EH (cell line): ENCODE data around the gene DIP2C.
A peak's percentile ranks its signal among the peaks of the same experiment; 100 is the strongest.

Experiments used
- DNase-seq: peaks from one replicate; pipeline ENCODE4 v3.0.0-alpha.2; 2015; ENCODE audit warnings: low read depth

Gene DIP2C

GRCh38 chr10:625751-626711 is 63.4 kb downstream of the DIP2C start:
- DNase-seq, result no peak

DNA sequence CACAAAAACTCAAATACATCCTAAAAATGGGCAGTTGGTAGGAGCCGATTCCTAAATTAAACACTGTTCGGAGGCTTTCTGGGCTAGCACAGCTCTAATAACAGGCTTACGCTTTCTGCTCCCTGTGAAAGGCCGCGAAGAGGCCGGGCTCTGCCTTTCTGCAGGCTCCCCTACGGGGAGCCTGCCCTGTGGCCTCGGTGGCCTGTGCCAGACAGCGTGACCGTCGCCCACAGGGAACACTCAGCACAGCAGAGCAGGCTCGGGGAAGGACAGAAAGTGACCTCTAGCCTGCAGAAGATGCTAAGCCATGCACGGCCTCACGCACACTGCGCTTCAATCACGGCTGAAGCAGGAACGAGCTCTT is 64.2 kb downstream of the DIP2C start:
- no peak for DNase-seq

DNA sequence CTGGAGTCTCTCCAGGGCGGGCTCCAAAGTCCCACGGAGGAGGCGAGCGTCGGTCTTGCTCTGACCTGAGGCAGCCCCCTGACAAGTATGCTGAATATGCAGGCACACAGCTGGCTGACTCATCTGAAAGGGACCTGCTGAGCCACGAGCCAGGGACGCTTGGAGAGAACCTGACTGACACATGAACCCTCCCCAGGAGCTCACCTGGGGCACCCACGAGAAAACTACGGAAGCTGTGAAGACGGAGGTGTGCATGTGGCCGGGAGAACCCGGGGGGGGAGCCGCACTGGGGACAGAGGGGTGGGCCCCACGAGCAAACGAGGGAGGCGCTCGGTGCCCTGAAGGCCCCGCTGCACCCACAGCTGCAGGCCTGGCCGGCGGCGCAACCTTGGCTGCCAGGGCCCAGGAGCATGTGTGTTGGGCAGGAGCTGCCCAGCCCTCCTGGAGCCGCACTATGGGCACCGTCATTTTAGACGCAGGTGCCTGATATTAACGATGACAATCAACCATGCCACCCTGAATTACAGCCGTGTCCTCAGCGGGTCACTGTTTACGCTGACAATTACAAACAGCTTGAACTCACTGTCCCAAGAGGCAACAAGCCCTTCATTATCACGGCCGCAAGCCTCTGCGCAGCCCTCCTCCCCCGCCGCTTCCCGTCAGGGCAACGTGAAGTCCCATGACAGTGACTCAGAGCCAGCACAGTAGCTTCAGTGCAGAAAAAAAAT is 64.7 kb downstream of the DIP2C start:
- DNase-seq, result peak; percentile 75

- DNase-seq, result no peak
Measured at GRCh38 chr10:624312-624604, 65.2 kb downstream of the DIP2C start.

- DNase-seq, result no peak
Measured at GRCh38 chr10:623477-624311, 65.8 kb downstream of the DIP2C start.

DNA sequence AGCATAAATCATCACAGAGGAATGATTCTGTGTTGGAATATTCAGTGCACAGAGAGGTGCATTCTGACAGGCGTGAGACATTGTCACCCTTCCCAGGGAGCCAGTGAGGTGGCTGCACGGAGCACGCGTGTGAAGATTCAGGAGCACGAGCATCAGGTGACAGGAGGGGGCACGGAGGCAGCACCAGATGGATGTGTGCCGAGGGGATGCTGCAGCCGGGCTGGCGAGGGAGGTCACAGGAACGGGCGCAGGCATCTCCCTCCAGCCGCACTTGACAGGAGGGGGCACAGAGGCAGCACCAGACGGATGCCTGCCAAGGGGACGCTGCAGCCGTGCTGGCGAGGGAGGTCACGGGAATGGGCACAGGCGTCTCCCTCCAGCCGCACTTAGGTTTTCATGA is 66.5 kb downstream of the DIP2C start:
- DNase-seq, result no peak

GRCh38 chr10:621981-622740 is 67.3 kb downstream of the DIP2C start:
- DNase-seq, result peak; percentile 23

DNA sequence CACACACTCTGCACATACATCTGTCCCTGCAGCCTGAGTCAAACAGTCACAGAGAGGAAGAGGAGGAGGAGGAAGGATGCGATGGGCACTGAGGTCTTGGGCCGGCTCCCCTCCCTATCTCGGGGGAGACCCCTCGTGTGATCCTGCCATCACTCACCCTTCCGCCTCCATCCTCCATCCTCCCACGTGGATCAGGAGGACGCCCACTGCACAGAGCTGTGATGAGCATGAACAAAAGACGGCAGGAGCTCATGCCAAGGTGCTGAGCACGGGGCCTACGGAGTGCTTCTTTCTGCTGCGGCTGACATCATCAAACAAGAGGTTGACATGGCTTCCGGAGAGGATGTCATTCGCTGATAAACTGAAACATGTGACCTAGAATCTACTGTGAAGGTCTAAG is 68.0 kb downstream of the DIP2C start:
- peak; percentile 32 for DNase-seq

GRCh38 chr10:620971-621370 is 68.5 kb downstream of the DIP2C start:
- DNase-seq, result no peak

- DNase-seq, result no peak
Measured at GRCh38 chr10:620417-620816, 69.1 kb downstream of the DIP2C start.

GRCh38 chr10:619710-620109 is 69.8 kb downstream of the DIP2C start:
- no peak for DNase-seq

DNA sequence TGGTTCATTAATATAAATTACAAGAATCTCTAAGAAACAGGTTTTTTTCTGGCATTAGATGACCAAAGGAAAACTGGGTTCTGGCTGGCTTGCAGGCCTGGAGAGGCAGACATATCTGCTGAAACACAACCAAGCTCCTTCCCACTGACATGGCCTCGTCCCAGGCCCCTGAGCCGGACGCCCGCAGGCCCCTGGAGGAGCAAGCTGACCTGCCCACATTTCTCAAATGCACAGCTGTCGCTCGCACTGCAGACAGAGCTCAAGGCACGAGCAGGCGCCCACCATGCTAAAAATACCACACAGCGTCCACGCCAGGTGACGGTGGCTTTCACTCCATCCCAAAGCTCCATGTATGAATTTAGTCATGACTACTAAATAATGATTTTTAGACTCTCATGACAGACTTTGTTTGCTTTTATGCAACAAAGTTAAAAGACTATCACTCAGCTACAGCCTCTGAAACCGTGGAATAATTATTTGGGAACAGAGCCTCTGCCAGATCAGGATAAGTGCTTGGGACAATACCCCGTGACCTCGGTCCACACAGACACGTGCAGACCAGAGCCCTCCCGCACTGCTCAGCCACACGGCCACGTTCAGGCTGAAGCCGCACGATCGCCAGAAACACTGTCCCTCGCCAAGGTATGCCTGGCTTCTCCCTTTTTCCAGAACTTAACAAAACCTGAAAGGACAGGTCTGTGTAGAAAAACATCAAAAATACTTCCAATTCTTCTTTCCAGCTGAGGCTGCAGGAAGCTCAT is 71.1 kb downstream of the DIP2C start:
- no peak for DNase-seq

DNA sequence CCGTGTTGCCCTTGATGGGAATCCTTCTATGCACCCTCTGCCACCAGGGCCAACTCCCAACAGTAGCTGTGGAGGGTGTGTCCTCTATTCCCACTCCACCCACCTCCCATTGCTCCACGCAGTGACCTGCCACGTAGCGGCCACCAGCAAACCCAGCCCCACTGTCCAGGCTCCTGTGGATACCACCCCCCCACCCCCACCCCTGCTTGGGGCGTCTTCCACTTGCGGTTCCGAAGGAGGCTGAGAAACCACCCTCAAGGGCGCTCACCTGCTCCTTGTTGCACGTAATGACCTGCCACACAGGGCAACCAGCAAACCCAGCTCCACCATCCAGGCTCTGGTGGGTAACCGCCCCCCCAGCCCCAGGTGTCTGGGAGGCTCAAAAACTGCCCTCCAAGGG is 72.0 kb downstream of the DIP2C start:
- DNase-seq, result no peak

DNA sequence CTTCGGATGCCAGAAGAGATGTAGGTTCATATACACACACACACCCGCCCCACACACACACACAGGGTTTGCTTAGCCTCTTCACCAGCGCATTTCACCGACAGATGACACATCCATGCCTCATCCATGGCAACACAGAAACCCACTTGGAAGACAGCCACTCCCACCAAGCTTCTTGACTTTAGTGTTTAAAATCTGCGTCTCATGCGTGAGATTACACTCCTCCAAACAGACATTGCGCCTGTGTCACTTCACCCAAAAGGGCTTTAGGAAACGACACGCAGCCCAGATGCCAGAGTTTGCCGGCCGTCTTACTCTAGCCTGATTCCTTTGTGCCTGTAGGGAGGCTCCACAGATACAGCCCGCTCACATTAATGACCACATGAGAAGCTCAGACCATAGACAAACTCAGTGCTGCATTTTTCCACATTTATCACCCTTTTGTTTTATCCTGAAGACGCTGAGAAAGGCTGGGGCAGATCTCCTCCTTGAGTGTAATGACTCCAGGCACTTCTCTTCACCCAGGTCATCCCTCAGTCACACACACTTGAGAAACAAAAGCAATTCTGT is 73.8 kb downstream of the DIP2C start:
- peak; percentile 90 for DNase-seq

GRCh38 chr10:614790-615582 is 74.5 kb downstream of the DIP2C start:
- DNase-seq, result peak; percentile 77

DNA sequence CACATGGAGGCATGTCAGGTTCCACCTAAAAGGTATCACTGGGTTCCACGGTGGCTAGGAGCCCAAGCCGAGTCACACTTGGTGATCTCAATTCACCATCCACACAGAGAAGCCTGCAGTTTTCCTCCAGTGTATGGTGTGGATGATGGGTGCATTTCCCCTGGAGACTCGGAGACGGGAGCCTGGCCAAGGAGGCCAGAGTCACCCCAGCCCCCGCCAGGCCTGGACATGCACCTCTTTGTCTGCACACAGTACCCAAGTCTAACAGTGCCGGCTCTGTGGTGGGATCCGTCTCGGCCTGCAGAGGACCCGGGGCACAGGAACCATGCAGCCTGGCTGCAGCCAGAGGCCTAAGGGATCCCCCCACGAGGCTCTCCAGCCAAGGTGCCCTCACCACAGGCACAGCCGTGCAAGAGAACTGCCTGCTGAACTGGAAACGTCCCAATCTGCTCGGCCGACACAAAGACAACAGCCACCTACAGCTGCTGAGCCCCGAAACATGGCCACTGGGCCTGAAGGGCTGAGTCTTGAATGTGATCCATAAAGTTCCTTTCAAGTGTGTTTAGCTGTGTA is 75.2 kb downstream of the DIP2C start:
- no peak for DNase-seq

GRCh38 chr10:613271-614138 is 76.0 kb downstream of the DIP2C start:
- no peak for DNase-seq

DNA sequence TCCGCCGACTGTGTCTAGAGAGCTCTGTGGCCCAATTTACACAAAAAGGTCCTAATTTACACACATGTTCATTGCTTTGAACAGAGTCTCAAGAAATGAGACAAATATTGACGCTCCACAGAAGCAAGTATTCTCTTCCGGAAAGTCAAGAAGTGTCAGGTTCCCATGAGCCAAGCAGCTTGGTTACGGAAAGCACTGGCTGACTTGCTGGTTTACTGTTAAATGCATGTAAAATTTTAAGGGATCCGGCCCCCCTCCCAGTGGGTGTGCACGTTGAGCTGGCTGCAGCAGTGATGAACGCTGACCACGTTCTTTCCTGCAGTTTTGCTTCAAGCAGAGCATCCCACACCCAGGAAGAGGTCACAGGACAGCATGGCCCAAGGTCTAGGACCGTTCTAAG is 76.8 kb downstream of the DIP2C start:
- no peak for DNase-seq
